Measurements from ENCODE around the gene PCGF6. TPM values are rescaled to one million over a fixed set of nuclear protein-coding genes. Genes with fewer than 3 reads are reported as not detected.

PCGF6 gene
- total RNA-seq, 1 donor from 2014 or later = 10.1 TPM

GRCh38 chr10:103327906-103328305 lies 23.0 kb downstream of the PCGF6 start:
- no peak for DNase-seq (ENCODE audit: low read depth)

GRCh38 chr10:103316087-103316486 lies 34.9 kb downstream of the PCGF6 start:
- no peak for DNase-seq (ENCODE audit: low read depth)

GRCh38 chr10:103310197-103310596 lies 40.7 kb downstream of the PCGF6 start:
- DNase-seq (ENCODE audit: low read depth) = no peak

GRCh38 chr10:103307594-103307993 lies 43.3 kb downstream of the PCGF6 start:
- DNase-seq (ENCODE audit: low read depth) = no peak

- peak; percentile 36 for DNase-seq (ENCODE audit: low read depth)
These were observed 55.4 kb downstream of the PCGF6 start for GRCh38 chr10:103295374-103296015.

GRCh38 chr10:103291588-103291987 lies 59.4 kb downstream of the PCGF6 start:
- no peak for DNase-seq (ENCODE audit: low read depth)

GRCh38 chr10:103287992-103288391 lies 62.9 kb downstream of the PCGF6 start:
- no peak for DNase-seq (ENCODE audit: low read depth)

GRCh38 chr10:103284170-103284569 lies 66.8 kb downstream of the PCGF6 start:
- no peak for DNase-seq (ENCODE audit: low read depth)

- DNase-seq (ENCODE audit: low read depth) = no peak
These were observed 68.0 kb downstream of the PCGF6 start for GRCh38 chr10:103282961-103283360.

GRCh38 chr10:103281753-103282152 lies 69.2 kb downstream of the PCGF6 start:
- DNase-seq (ENCODE audit: low read depth) = peak; percentile 89

- no peak for DNase-seq (ENCODE audit: low read depth)
These were observed 70.4 kb downstream of the PCGF6 start for GRCh38 chr10:103280506-103280905.

GRCh38 chr10:103280031-103280430 lies 70.9 kb downstream of the PCGF6 start:
- no peak for DNase-seq (ENCODE audit: low read depth)

- DNase-seq (ENCODE audit: low read depth) = peak; percentile 70
These were observed 72.1 kb downstream of the PCGF6 start for GRCh38 chr10:103278862-103279298.

- no peak for DNase-seq (ENCODE audit: low read depth)
These were observed 72.5 kb downstream of the PCGF6 start for GRCh38 chr10:103278537-103278823.

- DNase-seq (ENCODE audit: low read depth) = no peak
These were observed 73.0 kb downstream of the PCGF6 start for GRCh38 chr10:103277713-103278536.

GRCh38 chr10:103276896-103277712 lies 73.8 kb downstream of the PCGF6 start, which contains the start of gene INA:
INA (plus strand) TSS chr10:103277138; CDS start chr10:103277212, 74 bp downstream.
- no peak for DNase-seq (ENCODE audit: low read depth)

GRCh38 chr10:103276251-103276895 lies 74.6 kb downstream of the PCGF6 start:
- no peak for DNase-seq (ENCODE audit: low read depth)

GRCh38 chr10:103273041-103273441 lies 77.9 kb downstream of the PCGF6 start:
- DNase-seq (ENCODE audit: low read depth) = peak; percentile 100

GRCh38 chr10:103265717-103266329 lies 85.1 kb downstream of the PCGF6 start:
- DNase-seq (ENCODE audit: low read depth) = peak; percentile 86

- DNase-seq (ENCODE audit: low read depth) = no peak
These were observed 88.7 kb downstream of the PCGF6 start for GRCh38 chr10:103262229-103262628.

- no peak for DNase-seq (ENCODE audit: low read depth)
These were observed 91.0 kb downstream of the PCGF6 start for GRCh38 chr10:103259989-103260388.

All from myocyte (in vitro differentiated cells).